NCI-H2029 (cell line): ENCODE results near the gene FADS2.

Experiments
- DNase-seq: peaks from one replicate; lab custom pipeline; 2025; lab: John Stamatoyannopoulos, UW

The FADS2 gene

DNA sequence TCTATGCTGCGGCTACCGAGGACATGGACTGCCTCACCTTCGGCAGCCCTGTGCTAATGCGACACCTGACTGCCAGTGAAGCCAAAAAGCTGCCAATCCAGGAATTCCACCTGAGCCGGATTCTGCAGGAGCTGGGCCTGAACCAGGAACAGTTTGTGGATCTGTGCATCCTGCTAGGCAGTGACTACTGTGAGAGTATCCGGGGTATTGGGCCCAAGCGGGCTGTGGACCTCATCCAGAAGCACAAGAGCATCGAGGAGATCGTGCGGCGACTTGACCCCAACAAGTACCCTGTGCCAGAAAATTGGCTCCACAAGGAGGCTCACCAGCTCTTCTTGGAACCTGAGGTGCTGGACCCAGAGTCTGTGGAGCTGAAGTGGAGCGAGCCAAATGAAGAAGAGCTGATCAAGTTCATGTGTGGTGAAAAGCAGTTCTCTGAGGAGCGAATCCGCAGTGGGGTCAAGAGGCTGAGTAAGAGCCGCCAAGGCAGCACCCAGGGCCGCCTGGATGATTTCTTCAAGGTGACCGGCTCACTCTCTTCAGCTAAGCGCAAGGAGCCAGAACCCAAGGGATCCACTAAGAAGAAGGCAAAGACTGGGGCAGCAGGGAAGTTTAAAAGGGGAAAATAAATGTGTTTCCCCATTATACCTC lies 32.1 kb upstream of the FADS2 start:
- no peak for DNase-seq

DNA sequence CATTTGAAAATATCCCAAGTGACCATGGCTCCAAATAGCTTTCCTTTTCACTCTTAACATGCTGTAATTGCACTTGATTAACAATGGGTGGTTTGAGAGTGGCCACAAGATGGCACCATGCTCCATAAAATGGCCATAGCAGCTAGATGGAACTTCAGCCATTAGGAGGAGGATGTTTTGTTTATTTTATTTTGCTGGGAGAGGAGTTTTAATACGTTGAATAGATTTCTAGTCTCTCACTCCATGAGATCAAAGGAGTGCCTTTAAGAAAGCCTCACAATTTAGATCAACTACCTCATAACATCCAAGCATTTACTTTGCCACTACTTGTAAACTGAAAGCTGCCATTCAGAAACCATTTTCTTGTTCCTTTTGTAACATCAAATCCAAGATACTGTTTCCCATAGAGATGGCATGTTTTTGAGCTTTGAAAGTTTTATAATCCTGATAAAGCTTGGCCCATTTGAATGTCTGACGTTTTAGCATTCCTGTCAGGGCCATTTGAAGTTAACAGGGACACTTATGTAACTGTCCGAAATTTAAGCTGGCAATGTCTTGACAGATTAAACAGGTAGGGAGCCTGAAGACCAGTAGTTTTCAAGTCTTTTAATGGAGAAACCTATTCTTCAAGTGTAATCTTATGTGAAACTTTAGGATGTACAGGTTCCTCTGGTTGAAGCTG lies 30.7 kb upstream of the FADS2 start:
- peak; percentile 62 for DNase-seq

GRCh38 chr11:61799665-61800284 lies 28.3 kb upstream of the FADS2 start:
- no peak for DNase-seq

DNA sequence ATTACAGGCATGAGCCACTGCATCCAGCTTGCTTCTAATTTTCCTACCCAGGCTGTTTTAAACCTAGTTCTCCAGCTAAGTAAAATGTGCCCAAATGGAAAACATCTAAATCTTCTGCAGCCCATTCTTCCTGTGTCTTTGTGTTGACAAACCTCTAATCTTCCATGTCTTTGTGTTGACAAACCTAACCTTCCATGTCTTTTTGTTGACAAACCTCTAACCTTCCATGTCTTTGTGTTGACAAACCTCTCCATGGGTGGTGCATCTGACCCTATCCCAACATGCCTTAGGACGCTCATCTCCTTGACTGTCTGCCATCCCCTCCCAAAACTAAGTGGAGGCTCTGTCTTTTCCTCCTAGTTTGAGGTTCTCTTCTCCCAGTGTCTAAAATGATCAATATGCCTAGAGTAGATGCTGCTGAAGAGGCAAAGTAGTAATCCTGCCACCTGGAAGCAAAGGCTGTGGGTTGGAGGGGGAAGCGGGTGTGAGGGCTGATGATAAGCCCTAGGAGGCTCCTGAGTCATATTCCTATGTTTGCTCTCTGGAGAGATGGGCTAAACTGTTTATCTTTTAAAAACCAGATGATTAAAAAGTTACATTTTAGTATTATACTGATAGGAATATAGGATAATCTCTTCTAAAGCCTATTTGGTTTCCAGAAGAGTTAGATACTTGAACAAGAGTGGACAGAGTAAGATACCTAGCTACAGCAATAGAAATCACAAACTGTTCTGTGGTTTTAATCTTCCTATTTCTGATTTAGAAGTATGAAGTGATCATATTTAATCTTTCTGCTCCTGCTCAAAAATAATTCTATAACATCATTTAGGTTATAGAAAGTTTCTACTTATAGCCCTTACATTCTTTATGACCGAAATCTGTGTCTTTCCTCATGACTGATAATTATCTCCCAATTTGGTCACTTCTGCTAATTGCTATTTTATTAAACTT lies 27.5 kb upstream of the FADS2 start:
- DNase-seq, result no peak

- DNase-seq, result no peak
Observed at GRCh38 chr11:61802605-61803004, 25.5 kb upstream of the FADS2 start.

GRCh38 chr11:61803889-61804647 lies 24.0 kb upstream of the FADS2 start:
- no peak for DNase-seq

DNA sequence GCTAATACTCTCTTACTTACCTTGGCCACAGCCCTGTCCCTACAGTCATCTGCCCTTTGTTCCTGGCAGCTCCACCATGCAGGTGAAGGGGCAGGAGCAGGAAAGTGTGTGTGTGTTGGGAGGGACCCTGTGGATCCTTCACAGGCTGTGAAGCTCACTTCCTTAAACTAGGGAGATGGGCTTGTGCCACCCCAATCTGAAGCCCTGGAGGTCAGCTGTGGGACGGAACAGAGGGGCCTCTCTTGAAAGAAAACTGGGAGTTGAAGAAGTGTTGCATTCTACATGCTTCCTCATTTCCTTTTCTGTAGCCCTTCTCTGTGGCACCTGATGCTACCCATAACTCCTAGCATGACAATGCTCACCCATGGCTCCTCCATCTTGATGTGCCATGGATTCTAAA lies 23.0 kb upstream of the FADS2 start:
- DNase-seq, result no peak

DNA sequence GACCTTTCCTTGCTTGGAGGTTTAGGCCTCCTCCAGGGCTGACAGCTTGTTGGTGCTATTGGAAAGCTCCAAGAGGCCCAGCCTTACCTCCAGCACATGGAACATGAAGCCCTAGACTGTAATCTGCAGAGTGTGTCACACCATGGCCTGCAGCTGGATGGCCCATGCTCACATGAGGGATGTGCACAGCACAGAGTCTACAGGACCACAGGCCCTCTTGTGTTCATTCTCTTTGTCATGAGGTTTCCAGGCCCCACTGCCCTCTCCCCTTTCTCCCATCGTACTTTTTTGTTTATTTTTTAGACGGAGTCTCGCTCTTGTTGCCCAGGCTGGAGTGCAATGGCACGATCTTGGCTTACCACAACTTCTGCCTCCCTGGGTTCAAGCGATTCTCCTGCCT lies 21.3 kb upstream of the FADS2 start:
- no peak for DNase-seq

GRCh38 chr11:61810671-61811175 lies 17.4 kb upstream of the FADS2 start:
- no peak for DNase-seq

DNA sequence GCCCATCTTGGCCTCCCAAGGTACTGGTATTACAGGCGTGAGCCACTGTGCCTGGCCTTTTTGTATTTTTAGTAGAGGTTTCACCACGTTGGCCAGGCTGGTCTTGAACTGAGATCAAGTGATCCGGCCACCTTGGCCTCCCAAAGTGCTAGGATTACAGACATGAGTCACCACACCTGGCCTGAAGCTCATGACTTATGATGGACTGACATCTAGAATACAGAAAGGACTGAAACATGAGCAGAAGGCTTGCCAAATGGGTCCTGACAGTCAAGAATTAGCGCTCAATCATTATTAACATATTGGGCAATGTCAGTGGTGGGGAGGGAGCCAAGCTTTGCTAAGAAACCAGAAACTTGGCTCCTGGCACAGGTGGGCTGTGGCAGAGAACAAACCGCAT lies 16.3 kb upstream of the FADS2 start:
- DNase-seq, result no peak

DNA sequence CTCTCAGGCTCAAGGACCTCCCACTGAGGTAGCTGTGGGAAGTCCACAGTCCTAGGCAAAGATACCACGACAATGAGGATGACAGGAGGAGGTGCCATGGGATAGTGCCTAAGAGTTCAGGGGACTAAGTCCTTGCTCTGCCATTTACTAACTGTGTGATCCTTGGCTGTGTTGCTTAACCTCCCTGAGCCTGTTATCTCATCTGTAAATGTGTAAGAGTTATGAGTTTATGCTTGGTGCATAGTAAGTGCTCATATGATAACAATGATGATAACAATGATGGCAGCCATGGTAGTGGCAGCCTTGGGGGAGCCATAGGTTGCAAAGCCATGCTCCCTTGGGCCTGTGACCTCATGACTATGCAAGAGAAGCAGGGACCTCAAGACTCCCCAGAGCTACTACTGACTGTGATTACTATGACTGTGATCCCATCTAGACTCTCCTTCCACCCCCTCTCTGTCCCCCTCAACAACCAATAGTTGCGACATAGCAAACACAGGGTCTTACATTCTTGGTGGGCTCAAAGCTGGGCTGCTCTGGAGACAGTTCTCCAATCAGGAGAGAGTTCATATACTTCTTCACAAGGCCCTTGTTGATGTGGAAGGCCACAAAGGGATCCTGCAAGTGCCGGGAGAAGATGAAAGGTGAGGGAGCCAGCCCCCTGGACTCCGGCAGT lies 15.2 kb upstream of the FADS2 start:
- DNase-seq, result no peak

DNA sequence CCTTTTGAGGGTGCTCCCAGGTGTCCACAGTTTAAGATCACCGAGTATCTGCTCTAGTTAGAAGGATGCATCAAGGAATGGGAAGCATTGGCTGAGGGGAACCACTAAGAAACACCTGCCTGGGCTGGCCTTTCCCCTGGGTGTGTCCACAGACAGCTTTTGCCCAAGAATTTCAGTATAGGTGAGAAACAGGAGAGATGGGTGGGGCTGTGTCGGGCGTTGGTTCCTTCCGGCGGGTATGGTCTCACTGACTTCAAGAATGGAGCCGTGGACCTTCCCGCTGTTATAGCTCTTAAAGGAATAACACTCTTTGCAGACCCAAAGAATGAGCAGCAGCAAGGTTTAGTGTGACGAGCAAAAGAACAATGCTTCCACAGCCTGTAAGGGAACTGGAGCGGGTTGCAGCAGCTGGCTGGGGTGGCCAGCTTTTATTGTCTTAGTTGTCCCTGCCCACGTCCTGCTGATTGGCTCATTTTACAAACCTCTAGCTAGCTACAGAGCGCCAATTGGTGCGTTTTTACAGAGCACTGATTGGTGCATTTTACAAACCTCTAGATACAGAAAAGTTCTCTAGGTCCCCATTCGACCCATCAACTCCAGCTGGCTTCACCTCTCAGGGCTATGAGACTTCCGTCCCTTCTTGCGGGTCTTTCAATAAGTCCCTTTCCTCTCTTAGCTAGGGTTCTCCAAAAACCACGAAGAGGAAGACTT lies 13.7 kb upstream of the FADS2 start:
- no peak for DNase-seq

DNA sequence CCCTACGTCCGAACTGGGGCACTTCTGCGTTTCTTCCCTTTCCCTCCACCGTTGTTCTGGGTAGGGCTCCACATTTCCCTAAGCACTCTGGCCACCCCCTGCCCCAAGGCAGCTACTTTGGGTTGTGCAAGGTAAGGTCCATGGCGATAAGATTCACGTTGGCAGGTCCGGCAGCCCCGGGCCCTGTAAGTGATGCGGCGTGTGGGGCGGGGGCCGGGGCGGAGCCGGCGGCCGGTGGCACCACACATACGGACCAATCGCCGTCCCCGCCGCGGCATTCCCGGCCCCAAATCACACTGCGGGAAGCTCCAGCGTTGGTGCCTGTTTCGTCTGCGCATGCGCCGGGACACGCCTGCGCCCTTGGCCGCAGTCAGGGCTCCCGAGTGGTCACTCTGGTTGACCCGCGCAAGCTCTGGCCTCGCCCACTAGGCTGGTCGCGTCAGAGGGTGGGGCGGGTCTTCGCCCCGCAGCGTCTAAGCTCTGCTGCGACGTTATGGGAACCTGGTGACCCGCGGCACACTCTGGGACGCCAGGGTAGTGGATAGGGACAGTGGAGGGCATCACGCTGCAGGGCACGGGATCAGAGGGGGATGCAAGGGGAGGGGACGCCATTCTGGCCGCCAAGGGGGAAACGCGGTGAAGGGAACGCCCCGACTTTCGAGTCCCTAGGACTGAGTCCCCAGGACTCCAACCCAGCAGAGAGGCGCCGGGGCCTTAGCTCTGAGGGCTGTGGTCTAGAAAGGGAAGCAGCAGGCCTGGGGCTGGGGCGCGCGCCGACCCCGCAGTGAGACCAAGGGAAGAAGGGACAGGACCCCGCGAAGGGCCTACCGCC lies 12.9 kb upstream of the FADS2 start:
- peak; percentile 64 for DNase-seq

DNA sequence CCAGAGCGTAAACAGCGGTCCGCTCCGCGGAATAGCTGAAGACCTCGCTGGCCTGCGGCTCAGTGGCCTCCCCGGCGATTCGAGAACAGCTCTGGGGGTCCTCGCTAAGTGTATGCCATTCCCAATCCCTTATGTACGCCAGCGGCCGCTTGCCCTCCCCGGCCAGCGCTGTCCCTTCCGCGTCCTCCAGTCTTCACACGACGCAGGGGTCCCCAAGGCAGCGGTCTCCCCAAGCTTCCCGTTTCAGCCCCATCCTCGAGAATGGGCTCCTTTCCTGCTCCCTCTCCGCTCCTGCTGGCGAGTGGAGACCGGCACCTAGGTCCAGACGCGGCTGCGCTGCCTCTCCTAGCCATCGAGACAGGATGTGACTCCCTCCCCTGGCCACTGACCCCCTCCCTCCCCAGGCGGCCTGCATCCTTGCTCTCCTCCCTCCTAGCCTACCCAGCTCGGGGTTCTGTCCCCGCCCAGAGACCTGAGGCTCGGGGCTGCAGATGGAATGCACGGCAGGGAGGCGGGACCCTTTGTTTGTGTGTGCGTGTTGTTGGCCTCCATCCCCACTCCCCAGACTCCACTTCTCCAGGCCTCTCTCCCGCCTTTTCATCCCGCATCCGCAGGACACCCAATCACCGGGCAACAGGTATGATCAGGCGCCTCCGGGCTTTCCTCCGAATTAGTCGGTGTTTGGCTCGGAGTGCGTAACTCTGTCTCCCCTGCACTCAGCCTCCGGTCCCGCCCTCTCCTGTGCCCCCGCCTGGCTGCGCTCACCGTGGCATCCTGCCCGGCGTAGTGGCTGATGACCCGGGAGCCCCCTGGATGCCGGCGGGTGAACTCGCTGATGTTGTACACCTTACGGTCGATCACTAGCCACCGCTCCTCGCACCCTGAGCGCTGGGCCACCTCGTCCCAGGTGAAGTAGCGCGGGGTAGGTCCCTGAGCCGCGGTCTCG lies 12.0 kb upstream of the FADS2 start:
- peak; percentile 57 for DNase-seq

DNA sequence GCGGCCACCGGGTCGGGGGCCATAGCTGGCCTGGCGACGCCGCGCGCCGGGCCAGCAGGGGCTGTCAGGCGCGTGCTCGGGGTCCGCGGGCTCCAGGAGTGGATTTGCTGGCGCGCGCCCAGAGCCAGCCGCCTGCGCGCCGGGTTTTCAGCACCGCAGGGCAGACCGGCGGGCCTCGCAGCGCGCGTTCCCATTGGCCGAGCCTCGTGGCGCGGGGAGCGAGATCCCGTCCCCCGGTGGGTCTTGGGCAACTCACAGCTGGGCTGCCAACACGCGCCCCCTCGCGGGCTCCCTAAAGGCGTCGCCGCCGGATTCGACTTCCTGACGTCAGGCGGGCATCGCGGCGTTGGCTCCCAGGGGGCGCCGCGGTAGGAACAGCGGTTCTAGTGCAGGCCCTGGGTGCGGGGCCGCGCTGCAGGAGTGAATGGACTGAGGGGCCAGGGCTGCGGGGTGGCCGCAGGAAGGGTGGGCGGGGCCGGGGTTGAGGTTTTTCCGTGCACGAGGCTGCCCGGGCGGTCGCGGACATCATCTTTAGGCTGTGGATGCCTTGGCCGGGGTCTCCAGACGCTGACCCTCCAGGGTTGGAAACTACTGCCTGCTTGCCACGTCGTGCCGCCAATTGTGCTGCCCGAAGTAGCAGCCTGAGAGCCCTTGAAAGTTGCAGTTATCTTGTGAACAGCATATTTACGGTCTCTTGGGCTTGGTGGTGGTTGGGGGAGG lies 11.2 kb upstream of the FADS2 start, which contains the start of gene FADS1:
Gene FADS1, minus strand, starts transcription at position 268 of the 720 bp plus-strand sequence. Its CDS starts 74 bp downstream, at position 194.
- DNase-seq, result peak; percentile 86

- no peak for DNase-seq
Observed at GRCh38 chr11:61817471-61818202, 10.5 kb upstream of the FADS2 start.

GRCh38 chr11:61820174-61820573 lies 7.9 kb upstream of the FADS2 start:
- DNase-seq, result no peak
